Omental fat pad (tissue), 4 donors: Measurements from ENCODE around the gene OXCT2. TPM values are rescaled to one million over a fixed set of nuclear protein-coding genes. Genes with fewer than 3 reads are reported as not detected.

ENCODE experiments used
- ATAC-seq: fragments of 150-250 bp; one replicate; pipeline ENCODE4 v1.9.1; 2016; ENCODE audit warnings: mild to moderate bottlenecking, moderate library complexity; ENCODE audit not compliant: low FRiP score
- DNase-seq: peaks from one replicate; pipeline ENCODE4 v3.0.0-alpha.2; 2019; ENCODE audit warnings: low spot score
- CTCF ChIP-seq, 3 donors: fragments of 450-650 bp; IDR thresholded peaks; one replicate each; pipeline ENCODE4 v1.5.1; 2016 to 2017; ENCODE audit warnings: antibody characterized with exemption in 3 of 3, mild to moderate bottlenecking in 3 of 3, moderate library complexity in 2 of 3
- total RNA-seq, 4 donors: library from RNA; depleted of rRNA; stranded (reverse); fragments of >200 nt; gene quantifications; one replicate each; pipeline ENCODE4 v1.1.0, GENCODE V29; 2016

OXCT2 gene
- total RNA-seq, 4 donors from 2014 or later: 0.24 to 1.4 (median 0.31) TPM

GRCh38 chr1:39738622-39739366, 32.4 kb downstream of the OXCT2 start, which contains the start of gene PPIE:
Gene PPIE, plus strand, starts transcription at chr1:39738882. Its CDS starts 19 bp downstream, at chr1:39738901.
- no peak for TF ChIP-seq CTCF (IDR thresholded peaks at IDR 0.05)
- peak; percentile 93 for DNase-seq
- peak; percentile 92 for ATAC-seq

DNA sequence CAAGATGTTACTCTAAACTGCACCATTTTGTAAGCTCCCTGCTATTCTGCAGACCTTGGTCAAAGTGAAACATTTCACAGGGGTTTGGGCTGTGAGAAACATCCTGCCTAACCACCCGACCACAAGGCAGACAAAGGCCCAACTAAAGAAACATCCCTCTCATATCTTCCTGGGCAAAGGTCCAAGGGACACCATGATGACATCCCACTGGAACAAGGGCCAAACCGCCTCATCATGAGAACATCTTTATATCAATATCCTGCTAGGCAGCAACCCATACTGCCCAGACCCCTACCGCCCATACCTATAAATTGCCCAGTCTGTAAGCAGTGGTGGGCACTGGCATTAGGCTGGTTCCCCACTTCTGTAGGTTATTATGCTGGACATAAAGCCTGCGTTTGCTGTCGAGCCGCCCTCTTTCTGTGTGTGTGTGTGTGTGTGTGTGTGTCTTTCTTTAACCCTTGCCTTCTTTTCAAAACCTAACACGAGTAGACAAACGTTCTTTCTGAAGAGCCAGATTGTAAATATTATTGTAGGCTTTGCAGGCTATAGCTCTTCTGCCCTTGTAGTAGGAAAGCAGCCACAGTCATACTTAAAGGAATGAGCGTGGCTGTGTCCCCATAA, 33.5 kb downstream of the OXCT2 start:
- DNase-seq (no peak), ATAC-seq (no peak)
- TF ChIP-seq CTCF (IDR thresholded peaks at IDR 0.05): no peak

- no peak for TF ChIP-seq CTCF (IDR thresholded peaks at IDR 0.05)
- ATAC-seq: no peak
- DNase-seq: no peak
Measured at GRCh38 chr1:39735731-39736130, 35.4 kb downstream of the OXCT2 start.

DNA sequence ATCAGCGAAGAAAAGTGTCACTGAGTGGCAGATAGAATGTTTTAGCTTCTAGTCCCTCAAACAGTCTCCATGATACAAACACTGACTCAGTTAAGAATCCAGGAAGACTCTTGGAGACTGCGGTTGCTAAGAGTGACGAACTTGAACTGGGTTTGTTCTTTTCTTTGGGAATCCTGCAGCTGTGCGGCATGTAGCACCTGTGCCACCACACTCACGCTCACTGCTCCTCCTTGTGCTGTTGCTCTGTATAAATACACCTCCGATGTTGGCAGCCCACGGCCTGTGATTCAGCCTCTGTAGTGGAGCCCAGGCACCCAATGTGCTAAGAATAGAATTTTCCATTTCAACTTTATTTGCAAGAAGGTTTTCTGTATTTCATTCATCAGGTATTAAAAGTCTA, 38.0 kb downstream of the OXCT2 start:
- no peak for DNase-seq
- no peak for ATAC-seq
- TF ChIP-seq CTCF (IDR thresholded peaks at IDR 0.05): no peak

- no peak for TF ChIP-seq CTCF (IDR thresholded peaks at IDR 0.05)
- DNase-seq (no peak), ATAC-seq (no peak)
Measured at GRCh38 chr1:39732730-39733129, 38.4 kb downstream of the OXCT2 start.

- no peak for TF ChIP-seq CTCF (IDR thresholded peaks at IDR 0.05)
- no peak for ATAC-seq
- DNase-seq: no peak
Measured at GRCh38 chr1:39729842-39730241, 41.3 kb downstream of the OXCT2 start.

- DNase-seq (no peak), ATAC-seq (no peak)
- no peak for TF ChIP-seq CTCF (IDR thresholded peaks at IDR 0.05)
Measured at GRCh38 chr1:39729030-39729429, 42.1 kb downstream of the OXCT2 start.
